Measurements from ENCODE around the gene UROC1. TPM values are rescaled to one million over a fixed set of nuclear protein-coding genes. Genes with fewer than 3 reads are reported as not detected.
A peak's percentile ranks its signal among the peaks of the same experiment; 100 is the strongest.

Gene UROC1
- total and polyA plus RNA-seq, 2 of the 13 experiments (the other 11 are each of a cell fraction or from before 2014, with no cell fraction given), result 0.71 to 1.3 TPM

DNA sequence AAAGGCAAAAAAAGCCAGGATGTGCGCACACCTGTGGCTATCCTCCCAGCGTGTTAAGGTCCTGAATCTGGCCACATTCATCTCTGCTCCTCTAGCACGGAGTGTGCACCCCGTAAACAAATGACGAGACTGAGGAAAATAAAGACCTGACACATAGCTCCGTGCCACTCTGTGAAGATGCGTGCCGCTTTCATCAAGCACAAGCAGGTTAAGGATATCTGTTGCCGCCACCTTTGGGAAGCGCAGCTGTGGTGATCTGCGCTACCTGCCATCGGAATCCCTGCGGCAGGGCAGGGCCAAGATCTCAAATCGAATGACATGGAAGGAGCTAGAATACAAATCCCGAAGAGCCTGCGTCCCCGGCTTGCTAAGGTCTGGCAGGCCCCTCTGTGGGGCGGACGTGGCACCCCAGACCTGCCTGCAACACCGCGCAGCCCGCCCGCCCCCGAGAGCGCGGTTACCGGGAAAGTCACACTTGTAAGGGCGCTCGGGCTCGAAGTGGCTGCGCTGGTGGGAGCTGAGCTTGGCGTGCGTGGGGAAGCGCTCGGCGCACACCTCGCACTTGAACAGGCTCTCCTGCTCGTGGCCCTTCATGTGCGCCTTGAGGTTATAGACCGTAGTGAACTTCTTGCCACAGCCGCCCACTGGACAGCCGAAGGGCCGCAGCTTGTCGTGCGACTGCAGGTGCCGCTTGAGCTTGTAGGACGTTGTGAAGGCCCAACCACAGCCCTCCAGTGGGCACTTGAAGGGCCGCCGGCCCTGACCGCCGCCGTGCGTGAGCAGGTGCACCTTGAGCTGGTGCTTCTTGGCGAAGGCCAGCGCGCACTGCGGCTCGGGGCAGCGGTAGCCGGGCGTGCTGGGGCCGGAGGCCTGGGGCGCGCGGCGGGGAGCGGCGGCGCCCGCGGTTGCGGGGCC, 42.8 kb downstream of the UROC1 start (continued):
- TF ChIP-seq, protein P1, sequence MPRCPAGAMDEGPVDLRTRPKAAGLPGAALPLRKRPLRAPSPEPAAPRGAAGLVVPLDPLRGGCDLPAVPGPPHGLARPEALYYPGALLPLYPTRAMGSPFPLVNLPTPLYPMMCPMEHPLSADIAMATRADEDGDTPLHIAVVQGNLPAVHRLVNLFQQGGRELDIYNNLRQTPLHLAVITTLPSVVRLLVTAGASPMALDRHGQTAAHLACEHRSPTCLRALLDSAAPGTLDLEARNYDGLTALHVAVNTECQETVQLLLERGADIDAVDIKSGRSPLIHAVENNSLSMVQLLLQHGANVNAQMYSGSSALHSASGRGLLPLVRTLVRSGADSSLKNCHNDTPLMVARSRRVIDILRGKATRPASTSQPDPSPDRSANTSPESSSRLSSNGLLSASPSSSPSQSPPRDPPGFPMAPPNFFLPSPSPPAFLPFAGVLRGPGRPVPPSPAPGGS (CRISPR knock-in tag; IDR thresholded peaks at IDR 0.05), result no peak
- TF ChIP-seq ZNF772 (CRISPR knock-in tag; IDR thresholded peaks at IDR 0.05) (no peak), GTF3A (CRISPR knock-in tag; conservative IDR thresholded peaks at IDR 0.05) (no peak), ZNF7 (CRISPR knock-in tag; IDR thresholded peaks at IDR 0.05) (no peak), XBP1 (CRISPR knock-in tag; IDR thresholded peaks at IDR 0.05) (no peak), CBX1 (IDR thresholded peaks at IDR 0.05; ENCODE audit: low read depth) (no peak), HOXA9 (CRISPR knock-in tag; IDR thresholded peaks at IDR 0.05; ENCODE audit: borderline replicate concordance) (no peak), MTF2 (CRISPR knock-in tag; IDR thresholded peaks at IDR 0.05; ENCODE audit: borderline replicate concordance) (no peak), ZNF724P (CRISPR knock-in tag; IDR thresholded peaks at IDR 0.05; ENCODE audit: borderline replicate concordance) (no peak), ZKSCAN8 (CRISPR knock-in tag; IDR thresholded peaks at IDR 0.05; ENCODE audit: borderline replicate concordance) (no peak), SKI (IDR thresholded peaks at IDR 0.05; ENCODE audit: partially characterized antibody) (no peak), SMAD9 (CRISPR knock-in tag; IDR thresholded peaks at IDR 0.05) (no peak), KDM2A (CRISPR knock-in tag; IDR thresholded peaks at IDR 0.05; ENCODE audit: borderline replicate concordance, low read depth) (peak; percentile 55)
- TF ChIP-seq, protein P2, sequence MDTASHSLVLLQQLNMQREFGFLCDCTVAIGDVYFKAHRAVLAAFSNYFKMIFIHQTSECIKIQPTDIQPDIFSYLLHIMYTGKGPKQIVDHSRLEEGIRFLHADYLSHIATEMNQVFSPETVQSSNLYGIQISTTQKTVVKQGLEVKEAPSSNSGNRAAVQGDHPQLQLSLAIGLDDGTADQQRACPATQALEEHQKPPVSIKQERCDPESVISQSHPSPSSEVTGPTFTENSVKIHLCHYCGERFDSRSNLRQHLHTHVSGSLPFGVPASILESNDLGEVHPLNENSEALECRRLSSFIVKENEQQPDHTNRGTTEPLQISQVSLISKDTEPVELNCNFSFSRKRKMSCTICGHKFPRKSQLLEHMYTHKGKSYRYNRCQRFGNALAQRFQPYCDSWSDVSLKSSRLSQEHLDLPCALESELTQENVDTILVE (CRISPR knock-in tag; IDR thresholded peaks at IDR 0.05), result no peak
- TF ChIP-seq, protein P3, sequence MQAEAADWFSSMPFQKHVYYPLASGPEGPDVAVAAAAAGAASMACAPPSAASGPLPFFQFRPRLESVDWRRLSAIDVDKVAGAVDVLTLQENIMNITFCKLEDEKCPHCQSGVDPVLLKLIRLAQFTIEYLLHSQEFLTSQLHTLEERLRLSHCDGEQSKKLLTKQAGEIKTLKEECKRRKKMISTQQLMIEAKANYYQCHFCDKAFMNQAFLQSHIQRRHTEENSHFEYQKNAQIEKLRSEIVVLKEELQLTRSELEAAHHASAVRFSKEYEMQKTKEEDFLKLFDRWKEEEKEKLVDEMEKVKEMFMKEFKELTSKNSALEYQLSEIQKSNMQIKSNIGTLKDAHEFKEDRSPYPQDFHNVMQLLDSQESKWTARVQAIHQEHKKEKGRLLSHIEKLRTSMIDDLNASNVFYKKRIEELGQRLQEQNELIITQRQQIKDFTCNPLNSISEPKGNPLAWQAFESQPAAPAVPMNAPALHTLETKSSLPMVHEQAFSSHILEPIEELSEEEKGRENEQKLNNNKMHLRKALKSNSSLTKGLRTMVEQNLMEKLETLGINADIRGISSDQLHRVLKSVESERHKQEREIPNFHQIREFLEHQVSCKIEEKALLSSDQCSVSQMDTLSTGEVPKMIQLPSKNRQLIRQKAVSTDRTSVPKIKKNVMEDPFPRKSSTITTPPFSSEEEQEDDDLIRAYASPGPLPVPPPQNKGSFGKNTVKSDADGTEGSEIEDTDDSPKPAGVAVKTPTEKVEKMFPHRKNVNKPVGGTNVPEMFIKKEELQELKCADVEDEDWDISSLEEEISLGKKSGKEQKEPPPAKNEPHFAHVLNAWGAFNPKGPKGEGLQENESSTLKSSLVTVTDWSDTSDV (CRISPR knock-in tag; IDR thresholded peaks at IDR 0.05), result no peak
- TF ChIP-seq, protein P4, sequence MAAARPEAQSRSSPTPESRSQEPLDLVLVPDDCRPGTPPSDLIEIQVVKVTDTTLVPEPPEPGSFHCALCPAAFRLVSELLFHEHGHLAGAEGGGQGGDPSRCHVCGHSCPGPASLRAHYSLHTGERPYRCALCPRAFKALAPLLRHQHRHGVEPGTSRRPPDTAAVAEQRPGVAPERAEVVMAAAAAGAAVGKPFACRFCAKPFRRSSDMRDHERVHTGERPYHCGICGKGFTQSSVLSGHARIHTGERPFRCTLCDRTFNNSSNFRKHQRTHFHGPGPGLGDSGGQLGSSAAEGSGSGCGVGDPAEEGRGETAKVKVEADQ (CRISPR knock-in tag; IDR thresholded peaks at IDR 0.05; ENCODE audit: borderline replicate concordance), result no peak
